ENCODE measurements around the gene ZBTB49. TPM values are rescaled to one million over a fixed set of nuclear protein-coding genes. Genes with fewer than 3 reads are reported as not detected.

ZBTB49 gene
- total and polyA plus RNA-seq, 2 of the 13 experiments (the other 11 are each of a cell fraction or from before 2014, with no cell fraction given) = 3.3 to 4.3 TPM

DNA sequence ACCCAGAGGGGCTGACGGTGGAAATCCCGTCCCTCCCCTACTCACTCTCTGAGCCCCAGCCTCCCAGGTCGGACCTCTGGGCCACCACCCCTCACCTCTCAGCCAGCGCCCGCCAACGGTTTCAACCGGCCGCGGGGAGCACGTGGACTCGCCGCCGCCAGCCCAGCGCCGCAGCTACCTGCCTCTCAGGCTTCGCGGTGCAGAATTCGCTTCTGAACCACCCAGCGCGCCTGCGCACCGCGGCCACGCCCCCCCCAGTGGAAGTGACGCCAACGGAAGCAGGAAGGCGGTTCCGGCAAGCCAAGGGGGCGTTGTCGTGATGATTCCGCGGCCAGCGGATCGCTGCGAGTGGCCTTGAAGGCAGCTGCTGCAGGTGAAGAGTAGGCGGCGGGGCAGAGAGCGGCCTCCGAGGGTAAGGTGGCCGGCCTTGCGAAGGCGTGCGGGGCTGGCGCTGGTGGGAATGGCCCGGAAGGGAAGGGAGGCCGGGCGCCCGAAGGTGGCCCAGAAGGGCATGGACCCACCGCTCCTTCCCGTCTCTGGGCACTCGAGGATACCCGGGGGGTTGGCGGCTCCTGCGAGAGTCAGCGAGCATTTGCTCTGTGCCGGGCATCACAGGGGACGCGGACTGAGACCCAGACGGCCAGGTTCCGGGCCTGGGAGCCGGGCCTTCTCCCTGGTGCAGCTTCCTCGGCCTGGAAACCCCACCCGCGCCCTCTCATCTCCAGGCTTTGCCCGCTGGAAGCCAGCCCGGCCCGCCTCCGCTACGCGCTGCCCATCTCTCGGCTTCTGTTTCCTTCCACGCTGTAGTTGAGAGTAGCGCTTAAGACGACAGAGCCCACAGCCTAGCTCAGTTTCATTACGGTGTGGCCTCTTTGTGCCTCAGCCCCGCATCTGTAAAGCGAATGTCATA is at the start of gene ZBTB49, which contains the start of gene LYAR (continued):
- TF ChIP-seq MAZ (IDR thresholded peaks at IDR 0.05; ENCODE audit: borderline replicate concordance, low read depth, low read length) (peak; percentile 64; the same call in 1 of the 2 replicates), MAZ (CRISPR knock-in tag; IDR thresholded peaks at IDR 0.05; ENCODE audit: low read depth) (peak; percentile 87), ZNF276 (CRISPR knock-in tag; IDR thresholded peaks at IDR 0.05; ENCODE audit: low read depth) (peak; percentile 72), HNF4G (IDR thresholded peaks at IDR 0.05; ENCODE audit: borderline replicate concordance, low read depth, low read length) (no peak), HNF4G (CRISPR knock-in tag; IDR thresholded peaks at IDR 0.05; ENCODE audit: borderline replicate concordance, low read depth) (no peak), ZNF777 (CRISPR knock-in tag; IDR thresholded peaks at IDR 0.05) (peak; percentile 56; the same call in 1 of the 2 replicates), ZXDC (CRISPR knock-in tag; IDR thresholded peaks at IDR 0.05) (no peak), ZNF234 (CRISPR knock-in tag; conservative IDR thresholded peaks at IDR 0.05) (no peak), ASH2L (IDR thresholded peaks at IDR 0.05; ENCODE audit: insufficient read length, low read depth, low read length) (peak; percentile 80), NR2F2 (IDR thresholded peaks at IDR 0.05; ENCODE audit: borderline replicate concordance, low read depth) (no peak), BCL3 (CRISPR knock-in tag; IDR thresholded peaks at IDR 0.05) (peak; percentile 91), NCOA1 (CRISPR knock-in tag; IDR thresholded peaks at IDR 0.05) (0 out of 2 replicates have a peak, but pooled peaks have one; percentile 62), TCF7L2 (IDR thresholded peaks at IDR 0.05; ENCODE audit: low read depth, low read length) (no peak), FOXP1 (IDR thresholded peaks at IDR 0.05) (no peak), FOXP1 (CRISPR knock-in tag; IDR thresholded peaks at IDR 0.05) (no peak), ARNT2 (CRISPR knock-in tag; IDR thresholded peaks at IDR 0.05; ENCODE audit: low read depth) (peak; percentile 96), MYC (CRISPR knock-in tag; IDR thresholded peaks at IDR 0.05; ENCODE audit: borderline replicate concordance) (peak; percentile 99), FOXO1 (CRISPR knock-in tag; IDR thresholded peaks at IDR 0.05) (peak; percentile 46; the same call in 1 of the 2 replicates), SIN3A (IDR thresholded peaks at IDR 0.05; ENCODE audit: borderline replicate concordance, low read depth, low read length) (peak; percentile 31; the same call in 1 of the 2 replicates), GABPB1 (CRISPR knock-in tag; IDR thresholded peaks at IDR 0.05) (peak; percentile 99)
- TF ChIP-seq, protein P1, sequence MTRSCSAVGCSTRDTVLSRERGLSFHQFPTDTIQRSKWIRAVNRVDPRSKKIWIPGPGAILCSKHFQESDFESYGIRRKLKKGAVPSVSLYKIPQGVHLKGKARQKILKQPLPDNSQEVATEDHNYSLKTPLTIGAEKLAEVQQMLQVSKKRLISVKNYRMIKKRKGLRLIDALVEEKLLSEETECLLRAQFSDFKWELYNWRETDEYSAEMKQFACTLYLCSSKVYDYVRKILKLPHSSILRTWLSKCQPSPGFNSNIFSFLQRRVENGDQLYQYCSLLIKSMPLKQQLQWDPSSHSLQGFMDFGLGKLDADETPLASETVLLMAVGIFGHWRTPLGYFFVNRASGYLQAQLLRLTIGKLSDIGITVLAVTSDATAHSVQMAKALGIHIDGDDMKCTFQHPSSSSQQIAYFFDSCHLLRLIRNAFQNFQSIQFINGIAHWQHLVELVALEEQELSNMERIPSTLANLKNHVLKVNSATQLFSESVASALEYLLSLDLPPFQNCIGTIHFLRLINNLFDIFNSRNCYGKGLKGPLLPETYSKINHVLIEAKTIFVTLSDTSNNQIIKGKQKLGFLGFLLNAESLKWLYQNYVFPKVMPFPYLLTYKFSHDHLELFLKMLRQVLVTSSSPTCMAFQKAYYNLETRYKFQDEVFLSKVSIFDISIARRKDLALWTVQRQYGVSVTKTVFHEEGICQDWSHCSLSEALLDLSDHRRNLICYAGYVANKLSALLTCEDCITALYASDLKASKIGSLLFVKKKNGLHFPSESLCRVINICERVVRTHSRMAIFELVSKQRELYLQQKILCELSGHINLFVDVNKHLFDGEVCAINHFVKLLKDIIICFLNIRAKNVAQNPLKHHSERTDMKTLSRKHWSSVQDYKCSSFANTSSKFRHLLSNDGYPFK (CRISPR knock-in tag; IDR thresholded peaks at IDR 0.05; ENCODE audit: borderline replicate concordance) = peak; percentile 87
